Caco-2 (cell line): ENCODE results near the gene RASL12. TPM values are rescaled to one million over a fixed set of nuclear protein-coding genes. Genes with fewer than 3 reads are reported as not detected.

ENCODE experiments used
- BruUV-seq: library from RNA; stranded (reverse); fragments of 400-500 nt; replicated peaks from 2 replicates; lab custom pipeline; 2021; lab: Mats Ljungman, UMichigan
- CTCF ChIA-PET: fragments of 300-600 bp; sonication (Branson Sonifier 250); formaldehyde crosslinking; loops from one replicate; lab custom pipeline; 2022; ENCODE audit warnings: antibody characterized with exemption; lab: Charles Lee
- POLR2A ChIA-PET: fragments of 300-600 bp; sonication (Branson Sonifier 250); formaldehyde crosslinking; loops from one replicate; lab custom pipeline; 2022; ENCODE audit warnings: antibody characterized with exemption; lab: Charles Lee
- DNase-seq, 2 experiments: peaks; one replicate each; pipeline versions ENCODE4 v3.0.0 to v3.0.0-alpha.2; 2020 to 2022
- H3K27me3 ChIP-seq: replicated peaks from 2 replicates; pipeline ENCODE4 v1.6.0; 2011; ENCODE audit warnings: low read length; ENCODE audit not compliant: control insufficient read depth, insufficient read depth
- H3K36me3 ChIP-seq: 2 replicates; pipeline ENCODE4 v1.5.1; 2011; ENCODE audit warnings: low read length; ENCODE audit not compliant: control insufficient read depth, insufficient read depth
- H3K4me1 ChIP-seq: fragments of 250-450 bp; sonication (Bioruptor Pico); 2 replicates; pipeline ENCODE4 v1.5.1; 2020; ENCODE audit warnings: mild to moderate bottlenecking
- H3K4me3 ChIP-seq: 2 replicates; pipeline ENCODE4 v1.5.1; 2011; ENCODE audit warnings: low read depth, mild to moderate bottlenecking, control low read depth, low read length
- H3K9me3 ChIP-seq: fragments of 250-450 bp; sonication (Bioruptor Pico); 2 replicates; pipeline ENCODE4 v1.5.1; 2020; ENCODE audit warnings: mild to moderate bottlenecking, moderate library complexity
- H3K27ac Mint-ChIP-seq: one replicate; pipeline ENCODE4 v1.8.0; 2022; ENCODE audit warnings: mixed read lengths; ENCODE audit not compliant: unreplicated experiment
- H3K27me3 Mint-ChIP-seq: one replicate; pipeline ENCODE4 v1.8.0; 2022; ENCODE audit warnings: mixed read lengths; ENCODE audit not compliant: insufficient read depth, unreplicated experiment
- H3K36me3 Mint-ChIP-seq: one replicate; pipeline ENCODE4 v1.8.0; 2022; ENCODE audit warnings: mild to moderate bottlenecking, mixed read lengths; ENCODE audit not compliant: insufficient read depth, unreplicated experiment
- H3K4me1 Mint-ChIP-seq: one replicate; pipeline ENCODE4 v1.8.0; 2022; ENCODE audit warnings: low read depth, mixed read lengths; ENCODE audit not compliant: unreplicated experiment
- H3K4me3 Mint-ChIP-seq: one replicate; pipeline ENCODE4 v1.8.0; 2022; ENCODE audit warnings: mild to moderate bottlenecking, moderate library complexity, mixed read lengths; ENCODE audit not compliant: unreplicated experiment
- H3K9me3 Mint-ChIP-seq: one replicate; pipeline ENCODE4 v1.8.0; 2022; ENCODE audit warnings: mixed read lengths; ENCODE audit not compliant: unreplicated experiment
- CTCF ChIP-seq, 2 experiments: fragments of 200-600 bp in 1 of 2; IDR thresholded peaks; 1 replicate in 1 of 2; 2 replicates in 1 of 2; pipeline versions ENCODE4 v1.5.1 to v1.8.0; 2011 to 2022; ENCODE audit warnings: antibody characterized with exemption in 1 of 2, control low read depth in 1 of 2, inconsistent platforms in 1 of 2, low read depth in 1 of 2, low read length in 1 of 2, mild to moderate bottlenecking in 1 of 2, moderate library complexity in 1 of 2; ENCODE audit not compliant: insufficient read depth in 1 of 2, severe bottlenecking in 1 of 2, unreplicated experiment in 1 of 2
- intact Hi-C: fragments of 100-400 bp; cut with micrococcal nuclease; formaldehyde crosslinking; loops from one replicate; pipeline ENCODE4 v1.10.0; 2022; ENCODE audit not compliant: unreplicated experiment
- total RNA-seq: library from RNA; stranded (reverse); gene quantifications from 2 replicates; pipeline ENCODE4 v1.2.3, GENCODE V29; 2022

The RASL12 gene
- total RNA-seq, 1 experiment from 2014 or later = 6.4 TPM

- H3K27ac Mint-ChIP-seq = peak overlapping the region; percentile 70
- CTCF ChIA-PET = interaction anchor here (0.9 to 3.9 kb wide), 5 partner anchors 9 to 59 kb away, joined by 3 to 41 read pairs (median 6); no protein-coding TSS in a partner anchor
Measured at GRCh38 chr15:65042776-65043327, 24.9 kb downstream of the RASL12 start.

GRCh38 chr15:65041787-65042186 is 26.0 kb downstream of the RASL12 start:
- Mint-ChIP-seq H3K27ac (peak overlapping the region; percentile 70), H3K4me3 (no peak overlapping the region), H3K27me3 (no peaks in the 10 kb centered on the region), H3K9me3 (no peaks in the 10 kb centered on the region), H3K36me3 (peaks cover 7% of the 10 kb centered on the region), H3K4me1 (peaks cover 34% of the 10 kb centered on the region)
- Histone ChIP-seq H3K4me1 (peaks cover 73% of the 10 kb centered on the region), H3K4me3 (no peak overlapping the region), H3K36me3 (no peaks in the 10 kb centered on the region), H3K27me3 (no peaks in the 10 kb centered on the region), H3K9me3 (no peaks in the 10 kb centered on the region)
- no TSS peak for BruUV-seq
- no peak for TF ChIP-seq CTCF (IDR thresholded peaks at IDR 0.05; ENCODE audit: insufficient read depth in 1 of 2, low read depth in 1 of 2, low read length in 1 of 2, severe bottlenecking in 1 of 2, unreplicated experiment in 1 of 2)
- CTCF ChIA-PET = interaction anchor here (3.9 kb wide), 1 partner anchor 8 kb away, joined by 41 read pairs; no protein-coding TSS in a partner anchor
- intact Hi-C loops = no loop called here
- DNase-seq = no peak
- POLR2A ChIA-PET = interaction anchor here (0.6 kb wide), 1 partner anchor 123 kb away, joined by 5 read pairs; no protein-coding TSS in a partner anchor

More at GRCh38 chr15:65042776-65043327, 24.9 kb downstream of the RASL12 start:
- Mint-ChIP-seq H3K36me3 (peaks cover 7% of the 10 kb centered on the region), H3K4me3 (peak overlapping the region; percentile 2), H3K9me3 (no peaks in the 10 kb centered on the region), H3K27me3 (no peaks in the 10 kb centered on the region), H3K4me1 (peaks cover 40% of the 10 kb centered on the region)
- Histone ChIP-seq H3K27me3 (no peaks in the 10 kb centered on the region), H3K4me3 (no peak overlapping the region), H3K9me3 (no peaks in the 10 kb centered on the region), H3K4me1 (peaks cover 66% of the 10 kb centered on the region), H3K36me3 (no peaks in the 10 kb centered on the region)
- no TSS peak for BruUV-seq
- no peak for TF ChIP-seq CTCF (IDR thresholded peaks at IDR 0.05; ENCODE audit: insufficient read depth in 1 of 2, low read depth in 1 of 2, low read length in 1 of 2, severe bottlenecking in 1 of 2, unreplicated experiment in 1 of 2)
- DNase-seq = peak; percentile 40 to 49
- POLR2A ChIA-PET = interaction anchor here (0.6 to 1.1 kb wide), 2 partner anchors 9 to 47 kb away, joined by 3 read pairs; no protein-coding TSS in a partner anchor
- intact Hi-C loops = no loop called here

- H3K9me3 Mint-ChIP-seq = no peaks in the 10 kb centered on the region
- DNase-seq = no peak
- Histone ChIP-seq H3K27me3 (no peaks in the 10 kb centered on the region), H3K9me3 (no peaks in the 10 kb centered on the region), H3K4me3 (no peak overlapping the region), H3K36me3 (no peaks in the 10 kb centered on the region), H3K4me1 (peaks cover 61% of the 10 kb centered on the region)
- H3K36me3 Mint-ChIP-seq = peaks cover 7% of the 10 kb centered on the region
- ChIA-PET POLR2A (no interaction called here), CTCF (no interaction called here)
- no TSS peak for BruUV-seq
- H3K4me1 Mint-ChIP-seq = peaks cover 32% of the 10 kb centered on the region
- intact Hi-C loops = no loop called here
- no peaks in the 10 kb centered on the region for H3K27me3 Mint-ChIP-seq
- H3K4me3 Mint-ChIP-seq = no peak overlapping the region
- peak overlapping the region; percentile 36 for H3K27ac Mint-ChIP-seq
- no peak for TF ChIP-seq CTCF (IDR thresholded peaks at IDR 0.05; ENCODE audit: insufficient read depth in 1 of 2, low read depth in 1 of 2, low read length in 1 of 2, severe bottlenecking in 1 of 2, unreplicated experiment in 1 of 2)
Measured at GRCh38 chr15:65040461-65040860, 27.3 kb downstream of the RASL12 start.
